LNCAP (cell line): ENCODE data around the gene TPH2.

Source experiments
- CTCF ChIP-seq: fragments of 450-650 bp; IDR thresholded peaks from 2 replicates; pipeline ENCODE4 v1.5.1; 2017; ENCODE audit warnings: mild to moderate bottlenecking

TPH2 gene

GRCh38 chr12:72033991-72034390, 95.3 kb downstream of the TPH2 start:
- no peak for TF ChIP-seq CTCF

- no peak for TF ChIP-seq CTCF
Measured at GRCh38 chr12:72035625-72036024, 97.0 kb downstream of the TPH2 start.

DNA sequence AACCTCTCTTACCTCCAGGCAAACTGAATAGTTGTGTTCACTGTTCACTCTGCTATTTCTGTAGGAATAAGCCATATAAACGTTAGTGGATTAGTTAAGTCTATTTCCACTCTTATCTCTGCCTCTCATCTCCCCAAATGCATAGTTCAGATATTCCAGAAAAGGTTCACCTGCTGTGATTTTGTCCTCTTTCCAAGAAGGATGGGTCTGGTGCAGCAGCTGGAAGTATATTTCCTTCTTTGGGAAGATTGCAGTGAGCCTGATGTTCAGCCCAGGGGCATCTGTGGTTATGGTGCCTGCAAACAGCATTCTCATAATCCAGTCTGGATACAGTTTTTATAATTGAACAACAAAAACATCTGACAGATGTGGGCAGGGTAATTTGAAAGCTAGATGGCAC, 97.7 kb downstream of the TPH2 start:
- no peak for TF ChIP-seq CTCF

GRCh38 chr12:72037006-72037795, 98.6 kb downstream of the TPH2 start:
- TF ChIP-seq CTCF = no peak

GRCh38 chr12:72041811-72042210, 103.2 kb downstream of the TPH2 start:
- TF ChIP-seq CTCF = no peak

DNA sequence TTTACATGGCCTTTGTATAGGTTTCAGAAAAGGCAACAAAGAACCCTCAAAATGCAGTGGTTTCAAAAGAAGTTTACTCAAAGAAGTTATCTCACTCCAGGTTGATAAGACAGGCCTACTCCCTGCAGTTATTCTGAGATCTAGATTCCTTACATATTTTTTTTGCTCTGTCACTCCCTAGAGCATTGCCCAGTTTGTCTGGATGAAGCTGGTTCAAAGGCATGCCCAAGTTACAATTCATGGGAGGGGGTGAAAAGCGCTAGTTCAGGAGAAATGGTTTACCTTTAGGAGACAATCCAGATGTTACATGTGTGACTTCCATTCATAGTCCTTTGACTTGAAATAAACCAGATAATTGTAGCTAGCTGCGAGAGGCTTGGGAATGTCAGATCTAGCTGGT, 115.0 kb downstream of the TPH2 start:
- TF ChIP-seq CTCF = no peak

GRCh38 chr12:72054511-72054910, 115.9 kb downstream of the TPH2 start:
- no peak for TF ChIP-seq CTCF
